Peyer's patch (tissue), 4 donors: ENCODE data around the gene NOL4L. TPM values are rescaled to one million over a fixed set of nuclear protein-coding genes. Genes with fewer than 3 reads are reported as not detected.
A peak's percentile ranks its signal among the peaks of the same experiment; 100 is the strongest.

ENCODE experiments used
- DNase-seq, 3 donors: peaks; one replicate each; pipeline ENCODE4 v3.0.0-alpha.2; 2017 to 2019
- H3K27ac ChIP-seq, 4 donors: fragments of 200-600 bp; sonication (generic); one replicate each; pipeline ENCODE4 v1.5.1; 2016 to 2019
- H3K27me3 ChIP-seq, 2 donors: fragments of 200-600 bp; sonication (generic); one replicate each; pipeline ENCODE4 v1.5.1; 2019
- H3K36me3 ChIP-seq, 3 donors: fragments of 200-600 bp; sonication (generic); one replicate each; pipeline ENCODE4 v1.5.1; 2016 to 2019
- H3K4me1 ChIP-seq, 4 donors: fragments of 200-600 bp; sonication (generic); one replicate each; pipeline ENCODE4 v1.5.1; 2016 to 2019
- H3K4me3 ChIP-seq, 4 donors: fragments of 200-600 bp; sonication (generic); 1 replicate in 3 of 4; 2 replicates in 1 of 4; pipeline ENCODE4 v1.5.1; 2016 to 2019; ENCODE audit warnings: mild to moderate bottlenecking in 1 of 4
- H3K9me3 ChIP-seq, 4 donors: fragments of 200-600 bp; sonication (generic); one replicate each; pipeline ENCODE4 v1.5.1; 2016 to 2019; ENCODE audit warnings: mild to moderate bottlenecking in 1 of 4
- CTCF ChIP-seq, 6 experiments: fragments of 450-650 bp in 4 of 6; fragments of 200-600 bp in 2 of 6; sonication (generic) in 1 of 6; IDR thresholded peaks; one replicate each; pipeline ENCODE4 v1.5.1; 2017 to 2019; ENCODE audit warnings: antibody characterized with exemption in 6 of 6, mild to moderate bottlenecking in 3 of 6, moderate library complexity in 1 of 6
- POLR2A ChIP-seq, 2 donors: fragments of 450-650 bp; IDR thresholded peaks; one replicate each; pipeline ENCODE4 v1.5.1; 2017; ENCODE audit warnings: antibody characterized with exemption in 2 of 2, mild to moderate bottlenecking in 2 of 2, moderate library complexity in 2 of 2
- total RNA-seq, 4 donors: library from RNA; depleted of rRNA; stranded (reverse); fragments of >200 nt; gene quantifications; one replicate each; pipeline ENCODE4 v1.1.0, GENCODE V29; 2016

NOL4L gene
- total RNA-seq, 4 donors from 2014 or later: 44.6 to 134 (median 109) TPM

GRCh38 chr20:32628960-32629530 is 43.9 kb upstream of the NOL4L start:
- Histone ChIP-seq H3K9me3 (no peaks in the 10 kb centered on the region), H3K36me3 (no peaks in the 10 kb centered on the region), H3K4me1 (peaks cover 0 to 13% (median 6%) of the 10 kb centered on the region in 4 donors), H3K4me3 (no peak overlapping the region), H3K27me3 (peaks cover 0 to 6% of the 10 kb centered on the region in 2 donors), H3K27ac (no peak overlapping the region)
- no peak for DNase-seq
- TF ChIP-seq CTCF (IDR thresholded peaks at IDR 0.05) (no peak), POLR2A (IDR thresholded peaks at IDR 0.05) (no peak)

GRCh38 chr20:32626859-32627636 is 41.9 kb upstream of the NOL4L start:
- H3K36me3 ChIP-seq: no peaks in the 10 kb centered on the region
- TF ChIP-seq POLR2A (IDR thresholded peaks at IDR 0.05) (no peak), CTCF (IDR thresholded peaks at IDR 0.05) (no peak)
- DNase-seq: peak in 2 of 3 donors; percentile 29 to 60
- H3K4me3 ChIP-seq: peak overlapping the region in 1 of 4 donors; percentile 4
- peaks cover 0 to 13% (median 6%) of the 10 kb centered on the region in 4 donors for H3K4me1 ChIP-seq
- no peak overlapping the region for H3K27ac ChIP-seq
- no peaks in the 10 kb centered on the region for H3K9me3 ChIP-seq
- H3K27me3 ChIP-seq: peaks cover 0 to 6% of the 10 kb centered on the region in 2 donors

- Histone ChIP-seq H3K4me1 (peaks cover 0 to 13% (median 6%) of the 10 kb centered on the region in 4 donors), H3K27me3 (peaks cover 0 to 6% of the 10 kb centered on the region in 2 donors), H3K27ac (no peak overlapping the region), H3K4me3 (no peak overlapping the region), H3K36me3 (no peaks in the 10 kb centered on the region), H3K9me3 (no peaks in the 10 kb centered on the region)
- DNase-seq: peak in 1 of 3 donors; percentile 32
- TF ChIP-seq CTCF (IDR thresholded peaks at IDR 0.05) (no peak), POLR2A (IDR thresholded peaks at IDR 0.05) (no peak)
Measured at GRCh38 chr20:32626407-32626806, 41.3 kb upstream of the NOL4L start.

GRCh38 chr20:32625996-32626395 is 40.9 kb upstream of the NOL4L start:
- H3K9me3 ChIP-seq: no peaks in the 10 kb centered on the region
- no peak overlapping the region for H3K27ac ChIP-seq
- TF ChIP-seq POLR2A (IDR thresholded peaks at IDR 0.05): no peak
- TF ChIP-seq CTCF (IDR thresholded peaks at IDR 0.05): no peak
- H3K4me3 ChIP-seq: no peak overlapping the region
- peaks cover 0 to 6% of the 10 kb centered on the region in 2 donors for H3K27me3 ChIP-seq
- DNase-seq: peak in 1 of 3 donors; percentile 18
- H3K4me1 ChIP-seq: peaks cover 0 to 13% (median 6%) of the 10 kb centered on the region in 4 donors
- no peaks in the 10 kb centered on the region for H3K36me3 ChIP-seq

GRCh38 chr20:32624687-32625345 is 39.7 kb upstream of the NOL4L start:
- Histone ChIP-seq H3K4me1 (peaks cover 0 to 13% (median 6%) of the 10 kb centered on the region in 4 donors), H3K27ac (no peak overlapping the region), H3K27me3 (peaks cover 0 to 6% of the 10 kb centered on the region in 2 donors), H3K4me3 (no peak overlapping the region), H3K36me3 (no peaks in the 10 kb centered on the region), H3K9me3 (no peaks in the 10 kb centered on the region)
- TF ChIP-seq CTCF (IDR thresholded peaks at IDR 0.05): no peak
- no peak for TF ChIP-seq POLR2A (IDR thresholded peaks at IDR 0.05)
- DNase-seq: no peak
